Adrenal gland (tissue), 12 donors: ENCODE results near the gene AP1G2. TPM values are rescaled to one million over a fixed set of nuclear protein-coding genes. Genes with fewer than 3 reads are reported as not detected.

Experiments
- DNase-seq, 7 donors: peaks; one replicate each; pipeline ENCODE4 v3.0.0-alpha.2; 2019 to 2020
- H3K27ac ChIP-seq, 5 donors: fragments of 200-600 bp; sonication (generic) in 4 of 5; 1 replicate in 3 of 5; 2 replicates in 2 of 5; pipeline versions ENCODE4 v1.5.1 to v1.8.0; 2016 to 2020; ENCODE audit warnings: mild to moderate bottlenecking in 1 of 5
- H3K27me3 ChIP-seq: fragments of 200-600 bp; 2 replicates; pipeline ENCODE4 v1.8.0; 2021
- H3K36me3 ChIP-seq, 2 donors: fragments of 200-600 bp; replicated peaks in 1 of 2; 1 replicate in 1 of 2; 2 replicates in 1 of 2; pipeline versions ENCODE4 v1.5.1 to v1.8.0; 2018 to 2022
- H3K4me1 ChIP-seq, 2 donors: fragments of 200-600 bp; replicated peaks in 1 of 2; 1 replicate in 1 of 2; 2 replicates in 1 of 2; pipeline versions ENCODE4 v1.5.1 to v1.8.0; 2018 to 2021
- H3K4me3 ChIP-seq, 4 donors: fragments of 200-600 bp; sonication (generic) in 3 of 4; one replicate each; pipeline ENCODE4 v1.5.1; 2016 to 2018
- H3K9me3 ChIP-seq, 3 donors: fragments of 200-600 bp; sonication (generic) in 1 of 3; replicated peaks in 1 of 3; 1 replicate in 2 of 3; 2 replicates in 1 of 3; pipeline versions ENCODE4 v1.5.1 to v1.8.0; 2016 to 2021
- CTCF ChIP-seq, 6 experiments: fragments of 450-650 bp in 4 of 6; fragments of 200-600 bp in 2 of 6; sonication (generic) in 1 of 6; IDR thresholded peaks; 1 replicate in 5 of 6; 2 replicates in 1 of 6; pipeline versions ENCODE4 v1.5.1 to v1.8.0; 2016 to 2021; ENCODE audit warnings: antibody characterized with exemption in 6 of 6, mild to moderate bottlenecking in 2 of 6, moderate library complexity in 1 of 6
- POLR2A ChIP-seq, 2 donors: fragments of 450-650 bp; IDR thresholded peaks; one replicate each; pipeline ENCODE4 v1.6.1; 2017; ENCODE audit warnings: antibody characterized with exemption in 2 of 2, mild to moderate bottlenecking in 2 of 2, moderate library complexity in 1 of 2
- WGBS, 4 donors: extraction: QIAGEN DNeasy Blood & Tissue Kit in 2 of 4; methylation state at CpG; one replicate each; pipeline versions ENCODE4 v1.1.5 to v1.1.7; 2013 to 2017; 5-methylcytosine and 5-hydroxymethylcytosine counted together
- intact Hi-C, 2 donors: fragments of 100-400 bp; cut with DNase I; formaldehyde crosslinking; loops; one replicate each; pipeline versions ENCODE4 v1.14.1 to v1.15.0; 2022 to 2023
- polyA plus RNA-seq, 3 donors: library from polyadenylated mRNA; stranded (reverse); fragments of 200-250 nt in 2 of 3; fragments of 350-450 nt in 1 of 3; fragmentation: Illumina TruSeq in 1 of 3; extraction: RNeasy Lipid Tissue Mini Kit (QIAGEN cat#74804) in 1 of 3; gene quantifications; one replicate each; pipeline ENCODE4 v1.2.3, GENCODE V29; 2013 to 2014
- total RNA-seq, 9 donors: library from RNA; depleted of rRNA in 4 of 9; stranded (reverse); fragments of >200 nt in 4 of 9; fragments of 120-200 nt in 1 of 9; fragmentation: NEBNext Ultra II Directional in 1 of 9; extraction: Animal tissue kit (Norgen Biotek cat#: 25700) in 1 of 9; gene quantifications; one replicate each; pipeline versions ENCODE4 v1.1.0 to v1.2.4, GENCODE V29; 2013 to 2023
- donor health status: healthy with polysubstance abuse.
- donor health status: Bipolar disorder and iron deficiency.
- donor health status: DM: yes; HTN: yes; CAD: no.
- donor health status: DM: no; HTN: no; CAD: no.
- donor health status: DM: no; HTN: no; CAD: no.
- donor health status: DM: yes; HTN: yes; CAD: no.

Gene AP1G2
- total and polyA plus RNA-seq, 12 donors, result 27.9 to 587 (median 79.5) TPM

GRCh38 chr14:23548351-23549318, 19.0 kb downstream of the AP1G2 start:
- TF ChIP-seq POLR2A (IDR thresholded peaks at IDR 0.05), result no peak
- TF ChIP-seq CTCF (IDR thresholded peaks at IDR 0.05), result no peak
- H3K27ac ChIP-seq, result peak overlapping the region in 2 of 5 donors; percentile 50 to 54
- no peak overlapping the region for H3K4me3 ChIP-seq
- H3K36me3 ChIP-seq, result no peaks in the 10 kb centered on the region
- intact Hi-C loops, result loop anchor here in 1 of 2 donors (5.0 kb wide), 1 partner anchor 76 kb away; no protein-coding TSS in a partner anchor
- H3K9me3 ChIP-seq, result no peaks in the 10 kb centered on the region
- no peaks in the 10 kb centered on the region for H3K27me3 ChIP-seq
- peak in 4 of 7 donors; percentile 42 to 87 (median 51) for DNase-seq
- 54 to 61% (median 60%) methylated on average over 18 of the region's 18 CpGs for WGBS, 4 donors
- H3K4me1 ChIP-seq, result peaks cover 0 to 23% of the 10 kb centered on the region in 2 donors

- peak overlapping the region in 2 of 5 donors; percentile 50 to 54 for H3K27ac ChIP-seq
- WGBS, 4 donors, result 63 to 86% (median 72%) methylated on average over 2 of the region's 2 CpGs
- peaks cover 0 to 23% of the 10 kb centered on the region in 2 donors for H3K4me1 ChIP-seq
- TF ChIP-seq POLR2A (IDR thresholded peaks at IDR 0.05) (no peak), CTCF (IDR thresholded peaks at IDR 0.05) (no peak)
- DNase-seq, result no peak
- H3K4me3 ChIP-seq, result no peak overlapping the region
- intact Hi-C loops, result loop anchor here in 1 of 2 donors (5.0 kb wide), 1 partner anchor 76 kb away; no protein-coding TSS in a partner anchor
- no peaks in the 10 kb centered on the region for H3K27me3 ChIP-seq
- no peaks in the 10 kb centered on the region for H3K36me3 ChIP-seq
- no peaks in the 10 kb centered on the region for H3K9me3 ChIP-seq
Observed at GRCh38 chr14:23547924-23548323, 19.7 kb downstream of the AP1G2 start.

- DNase-seq, result no peak
- intact Hi-C loops, result loop anchor here in 1 of 2 donors (5.0 kb wide), 1 partner anchor 74 kb away; no protein-coding TSS in a partner anchor
- 64 to 80% (median 75%) methylated on average over 10 of the region's 10 CpGs for WGBS, 4 donors
- H3K27me3 ChIP-seq, result no peaks in the 10 kb centered on the region
- no peaks in the 10 kb centered on the region for H3K9me3 ChIP-seq
- peak overlapping the region in 1 of 5 donors; percentile 28 for H3K27ac ChIP-seq
- H3K4me3 ChIP-seq, result no peak overlapping the region
- H3K36me3 ChIP-seq, result no peaks in the 10 kb centered on the region
- no peak for TF ChIP-seq CTCF (IDR thresholded peaks at IDR 0.05)
- TF ChIP-seq POLR2A (IDR thresholded peaks at IDR 0.05), result no peak
- peaks cover 0 to 18% of the 10 kb centered on the region in 2 donors for H3K4me1 ChIP-seq
Observed at GRCh38 chr14:23546450-23547035, 21.0 kb downstream of the AP1G2 start.
